Bronchial epithelial cell (primary cell): ENCODE measurements around the gene SELENOP. TPM values are rescaled to one million over a fixed set of nuclear protein-coding genes. Genes with fewer than 3 reads are reported as not detected.

Source experiments
- DNase-seq: peaks from one replicate; pipeline ENCODE4 v3.0.0-alpha.2; 2010; ENCODE audit warnings: low read depth
- FAIRE-seq: peaks from 2 replicates; lab custom pipeline; 2011; peaks lifted over from hg19 to GRCh38; lab: Jason Lieb, UNC
- H3K27me3 ChIP-seq: 2 replicates; pipeline ENCODE4 v1.5.1; 2011; ENCODE audit warnings: low read length; ENCODE audit not compliant: control insufficient read depth, insufficient read depth
- H3K36me3 ChIP-seq: 2 replicates; pipeline ENCODE4 v1.5.1; 2011; ENCODE audit warnings: low read length; ENCODE audit not compliant: control insufficient read depth, insufficient read depth
- H3K4me3 ChIP-seq: 2 replicates; pipeline ENCODE4 v1.5.1; 2011; ENCODE audit warnings: mild to moderate bottlenecking, low read depth, low read length, control low read depth
- total RNA-seq: library from RNA; depleted of rRNA; stranded (reverse); fragments of >200 nt; gene quantifications from 2 replicates; pipeline ENCODE4 v1.2.1, GENCODE V29; 2014
- TF ChIP-seq, protein P1 (sequence below): IDR thresholded peaks from 2 replicates; pipeline ENCODE4 v1.5.1; 2011; ENCODE audit warnings: mild to moderate bottlenecking, moderate library complexity, low read length, control low read depth, inconsistent platforms; ENCODE audit not compliant: insufficient read depth, severe bottlenecking

Gene SELENOP
- total RNA-seq, 1 donor from 2014 or later = 5.8 TPM

DNA sequence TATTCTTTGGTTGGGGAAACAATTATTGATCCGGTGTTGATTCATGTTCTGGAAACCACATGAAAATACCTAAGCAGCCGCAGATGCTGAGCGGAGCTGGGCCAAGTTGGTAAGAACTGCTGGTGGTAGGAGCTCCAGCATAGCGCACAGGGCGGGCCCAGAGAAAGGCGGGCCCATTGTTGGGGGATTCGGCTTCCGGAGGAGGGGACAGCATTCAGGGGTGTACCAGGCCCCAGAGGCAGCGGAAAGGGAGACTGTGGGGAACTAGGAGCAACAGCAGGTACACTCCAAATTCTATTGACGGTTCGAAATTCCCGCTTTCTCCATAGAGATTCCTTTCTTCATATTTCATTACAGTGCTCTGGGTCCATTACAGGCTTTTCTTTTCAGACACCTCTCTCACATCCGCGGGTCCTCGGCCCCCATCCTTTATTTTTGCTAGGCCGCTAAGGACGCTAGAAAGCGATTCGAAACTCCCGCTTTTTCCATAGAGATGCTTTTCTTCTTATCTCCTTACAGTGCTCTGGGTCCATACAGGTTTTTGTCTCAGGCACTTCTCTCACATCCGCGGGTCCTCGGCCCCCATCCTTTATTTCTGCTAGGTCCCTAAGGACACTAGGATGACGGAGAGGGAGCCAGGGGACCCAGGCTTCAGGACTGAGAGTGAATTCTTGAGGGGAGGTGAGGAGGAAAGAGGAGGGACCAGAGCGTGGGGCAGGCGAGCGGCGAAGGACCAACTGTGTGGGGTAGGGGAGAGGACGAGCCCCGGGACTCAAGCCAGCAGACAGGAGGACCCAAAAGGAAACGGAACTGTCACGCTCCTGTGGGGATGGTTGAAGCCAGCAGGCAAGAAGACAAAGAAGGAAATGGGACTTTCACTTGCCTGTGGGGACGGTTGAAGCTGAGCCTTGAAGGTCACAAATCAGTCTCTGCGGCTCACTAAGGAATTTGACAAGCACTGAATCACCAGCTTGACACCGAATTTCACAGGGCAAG, 54.8 kb downstream of the SELENOP start, which contains the start of gene CCDC152:
TSS of gene CCDC152 (plus strand) at position 213 of the 996 bp plus-strand sequence. CDS start 2,304 bp downstream, outside the sequence.
- H3K4me3 ChIP-seq = no peak within 1 kb of the TSS
- DNase-seq (peak; percentile 8), FAIRE-seq (no peak)
- H3K27me3 ChIP-seq = no peaks in the 10 kb centered on the region
- TF ChIP-seq, protein P1, sequence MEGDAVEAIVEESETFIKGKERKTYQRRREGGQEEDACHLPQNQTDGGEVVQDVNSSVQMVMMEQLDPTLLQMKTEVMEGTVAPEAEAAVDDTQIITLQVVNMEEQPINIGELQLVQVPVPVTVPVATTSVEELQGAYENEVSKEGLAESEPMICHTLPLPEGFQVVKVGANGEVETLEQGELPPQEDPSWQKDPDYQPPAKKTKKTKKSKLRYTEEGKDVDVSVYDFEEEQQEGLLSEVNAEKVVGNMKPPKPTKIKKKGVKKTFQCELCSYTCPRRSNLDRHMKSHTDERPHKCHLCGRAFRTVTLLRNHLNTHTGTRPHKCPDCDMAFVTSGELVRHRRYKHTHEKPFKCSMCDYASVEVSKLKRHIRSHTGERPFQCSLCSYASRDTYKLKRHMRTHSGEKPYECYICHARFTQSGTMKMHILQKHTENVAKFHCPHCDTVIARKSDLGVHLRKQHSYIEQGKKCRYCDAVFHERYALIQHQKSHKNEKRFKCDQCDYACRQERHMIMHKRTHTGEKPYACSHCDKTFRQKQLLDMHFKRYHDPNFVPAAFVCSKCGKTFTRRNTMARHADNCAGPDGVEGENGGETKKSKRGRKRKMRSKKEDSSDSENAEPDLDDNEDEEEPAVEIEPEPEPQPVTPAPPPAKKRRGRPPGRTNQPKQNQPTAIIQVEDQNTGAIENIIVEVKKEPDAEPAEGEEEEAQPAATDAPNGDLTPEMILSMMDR = no peak
- no peaks in the 10 kb centered on the region for H3K36me3 ChIP-seq

DNA sequence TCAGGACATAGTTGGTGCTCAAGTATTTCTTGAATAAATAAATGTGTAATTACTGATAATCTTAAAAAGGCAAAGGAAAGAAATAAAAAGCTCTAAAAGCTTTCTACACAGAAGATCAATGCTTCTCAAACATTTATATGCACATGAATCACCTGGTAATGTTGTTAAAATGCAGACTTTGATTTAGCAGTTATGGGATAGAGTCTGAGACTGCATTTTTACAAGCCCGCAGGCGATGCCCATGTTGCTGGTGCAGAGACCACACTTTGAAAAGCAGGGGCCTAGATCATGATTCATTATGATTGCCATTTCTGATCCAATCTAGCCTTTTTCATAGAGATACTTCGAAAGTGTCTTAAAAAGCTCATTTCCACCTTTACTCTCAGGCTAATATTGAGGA, 58.6 kb downstream of the SELENOP start:
- no peak for DNase-seq

DNA sequence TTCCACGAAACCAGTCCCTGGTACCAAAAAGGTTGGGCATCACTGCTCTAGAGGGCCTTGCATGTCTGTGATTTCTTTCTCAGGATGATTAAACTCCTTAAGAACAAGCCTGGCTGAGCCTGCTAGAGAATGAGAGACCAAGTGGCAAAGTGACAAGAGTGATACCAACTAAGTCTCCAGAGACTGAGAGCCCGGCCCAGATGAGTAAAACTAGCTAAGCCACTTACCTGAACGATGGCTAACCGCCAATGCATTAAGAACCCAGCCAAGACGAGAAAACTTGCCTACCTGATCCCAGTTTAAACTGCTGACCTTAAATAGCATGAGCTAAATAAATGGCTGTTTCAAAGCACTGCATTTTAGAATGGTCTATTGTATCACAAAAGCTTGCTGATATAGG, 60.6 kb downstream of the SELENOP start:
- Histone ChIP-seq H3K27me3 (no peaks in the 10 kb centered on the region), H3K4me3 (no peak overlapping the region), H3K36me3 (no peaks in the 10 kb centered on the region)
- DNase-seq (no peak), FAIRE-seq (no peak)
- TF ChIP-seq, protein P1 = no peak

More for the DNA sequence above, 58.6 kb downstream of the SELENOP start:
- Histone ChIP-seq H3K36me3 (no peaks in the 10 kb centered on the region), H3K4me3 (no peak overlapping the region), H3K27me3 (no peaks in the 10 kb centered on the region)
- FAIRE-seq = no peak
- TF ChIP-seq, protein P1 = no peak

DNA sequence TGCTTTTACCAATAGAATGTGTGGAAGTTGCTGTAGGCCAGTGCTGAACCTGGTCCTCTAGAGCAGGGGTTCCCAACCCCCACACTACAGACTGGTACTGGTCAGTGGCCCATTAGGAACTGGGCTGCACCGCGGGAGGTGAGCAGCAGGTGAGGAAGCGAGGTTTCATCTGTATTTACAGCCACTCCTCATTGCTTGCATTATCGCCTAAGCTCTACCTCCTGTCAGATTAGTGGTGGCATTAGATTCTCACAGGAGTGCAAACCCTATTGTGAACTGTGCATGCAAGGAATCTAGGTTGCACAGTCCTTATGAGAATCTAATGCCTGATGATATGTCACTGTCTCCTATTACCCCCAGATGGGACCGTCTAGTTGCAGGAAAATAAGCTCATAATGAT, 61.2 kb downstream of the SELENOP start:
- H3K27me3 ChIP-seq = no peaks in the 10 kb centered on the region
- DNase-seq (no peak), FAIRE-seq (no peak)
- no peaks in the 10 kb centered on the region for H3K36me3 ChIP-seq
- TF ChIP-seq, protein P1 = no peak
- H3K4me3 ChIP-seq = no peak overlapping the region

Other genes with a start within 250 kb of the SELENOP start
- gene CCDC152, start 55.1 kb downstream of the SELENOP start, total RNA-seq = under 0.01 and 0.38 TPM in 2 replicates
- gene ANXA2R, start 228.4 kb upstream of the SELENOP start, total RNA-seq = 0.26 TPM in 2 replicates